GM18868 (cell line): Measurements from ENCODE around the gene LRRC37A.
A peak's percentile ranks its signal among the peaks of the same experiment; 100 is the strongest.
"Not testable (repeated sequence)": the region's sequence is repeated elsewhere in the genome, so short reads cannot be mapped to it uniquely, and the experiment has no call there.

Source experiments
- ATAC-seq: cut with Tn5 transposase; IDR thresholded peaks from one replicate; pipeline ENCODE4 v1.9.1; 2021; ENCODE audit warnings: mild to moderate bottlenecking, moderate library complexity; ENCODE audit not compliant: unreplicated experiment

LRRC37A gene

GRCh38 chr17:46286764-46287221 lies 8.1 kb upstream of the LRRC37A start:
- ATAC-seq = not testable (repeated sequence)

- not testable (repeated sequence) for ATAC-seq
These were observed 7.3 kb upstream of the LRRC37A start for GRCh38 chr17:46287587-46287986.

DNA sequence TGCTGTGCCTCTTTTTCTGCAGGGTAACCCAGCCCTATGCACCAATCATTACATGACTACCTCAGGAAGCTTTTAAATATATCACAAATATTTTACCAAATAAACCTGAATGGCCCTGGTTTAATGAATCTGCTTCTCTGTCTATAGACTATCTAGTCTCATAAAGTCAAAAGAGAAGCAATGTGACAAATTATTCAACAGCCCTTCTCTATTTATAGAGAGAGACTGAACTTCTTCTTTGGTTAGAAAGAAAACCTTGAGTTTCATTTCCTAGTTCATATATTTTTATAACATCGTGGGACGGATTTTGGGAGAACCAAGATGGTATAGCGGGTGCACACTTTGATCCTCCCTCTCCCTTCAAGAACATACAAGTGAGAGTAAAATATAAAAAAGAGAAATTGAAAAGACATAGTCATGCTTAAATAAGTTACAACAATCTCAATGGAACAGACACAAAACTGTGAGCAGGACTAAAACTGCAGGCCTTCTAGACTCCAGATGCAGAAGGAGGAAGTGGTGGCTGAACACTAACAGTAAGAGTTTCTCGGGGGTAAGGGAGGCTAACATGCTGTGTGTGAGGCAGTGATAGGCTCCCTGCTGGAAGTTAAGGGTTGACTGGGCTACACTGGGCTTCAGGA lies 3.9 kb upstream of the LRRC37A start:
- peak; percentile 92 for ATAC-seq

DNA sequence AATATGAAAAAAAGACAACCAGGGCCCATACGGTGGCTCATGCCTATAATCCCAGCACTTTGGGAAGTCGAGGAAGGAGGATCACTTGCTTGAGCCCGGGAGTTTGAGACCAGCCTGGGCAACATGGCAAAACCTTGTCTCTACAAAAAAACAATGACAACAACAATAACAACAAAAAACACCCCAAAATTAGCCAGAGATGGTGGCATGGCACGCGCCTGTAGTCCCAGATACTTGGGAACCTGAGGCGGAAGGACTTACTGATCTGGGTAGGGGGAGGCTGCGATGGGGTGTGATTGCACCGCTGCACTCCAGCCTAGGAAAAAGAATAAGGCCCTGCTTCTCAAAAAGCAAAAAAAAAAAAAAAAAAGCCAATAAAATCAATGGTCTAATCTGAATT lies 3.3 kb upstream of the LRRC37A start:
- not testable (repeated sequence) for ATAC-seq

DNA sequence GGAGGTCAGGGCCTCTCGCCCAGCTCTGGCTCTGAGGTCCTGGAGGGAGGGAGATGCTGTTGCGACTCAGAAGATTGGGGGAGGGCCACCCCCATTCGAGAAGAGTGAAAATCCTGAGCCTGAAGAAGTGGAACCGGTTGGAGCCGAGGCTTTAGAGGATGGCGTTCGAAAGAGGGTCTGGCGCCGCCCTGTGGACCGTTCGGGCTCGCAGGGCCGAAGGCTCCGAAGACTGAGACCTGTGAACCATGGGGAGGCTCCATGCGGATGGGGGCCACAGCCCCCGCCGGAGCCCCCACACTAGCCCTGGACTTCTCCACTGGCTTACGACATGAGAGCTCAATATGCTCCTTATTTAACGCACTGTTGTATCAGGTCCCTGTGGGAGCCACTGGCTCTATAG lies 46.3 kb downstream of the LRRC37A start:
- not testable (repeated sequence) for ATAC-seq

DNA sequence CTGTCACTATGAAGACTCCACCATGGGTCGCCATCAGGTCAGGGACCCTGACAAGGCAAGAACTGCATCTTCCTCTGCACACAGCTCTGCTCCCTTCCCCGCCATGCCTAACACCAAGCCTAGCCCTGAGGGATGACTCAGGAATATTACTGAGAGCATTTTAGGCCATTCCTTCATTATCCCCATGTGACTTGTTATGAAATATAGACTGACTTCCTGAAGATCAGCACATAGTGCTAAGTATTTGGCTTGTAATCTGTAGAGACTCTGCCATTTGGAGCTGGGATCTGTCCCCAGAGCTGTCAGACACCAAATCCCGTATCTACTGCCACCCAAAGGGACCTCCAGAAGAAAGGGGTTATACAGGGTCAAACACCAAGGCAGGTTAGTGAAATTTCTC lies 47.2 kb downstream of the LRRC37A start:
- ATAC-seq = not testable (repeated sequence)

DNA sequence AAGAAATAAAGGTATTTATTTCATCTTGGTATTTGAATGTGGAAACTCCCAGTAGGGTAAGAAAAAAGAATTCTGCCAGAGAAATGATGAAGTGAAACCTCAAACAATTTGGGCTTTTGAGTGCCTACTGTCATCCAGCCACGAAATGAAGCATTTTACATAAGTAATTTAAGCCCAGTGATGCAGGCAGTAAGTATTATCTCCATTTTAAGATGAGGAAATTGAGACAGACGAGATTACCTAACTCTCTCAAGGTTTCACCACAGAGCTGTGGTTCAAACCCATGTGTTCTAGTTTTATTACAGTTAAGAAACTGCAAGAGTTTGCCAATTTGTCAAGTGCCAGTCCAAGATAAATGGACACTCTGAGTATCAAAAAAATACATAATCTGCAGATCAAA lies 53.4 kb downstream of the LRRC37A start:
- ATAC-seq = peak; percentile 76

- ATAC-seq = not testable (repeated sequence)
These were observed 54.1 kb downstream of the LRRC37A start for GRCh38 chr17:46349060-46349459.

DNA sequence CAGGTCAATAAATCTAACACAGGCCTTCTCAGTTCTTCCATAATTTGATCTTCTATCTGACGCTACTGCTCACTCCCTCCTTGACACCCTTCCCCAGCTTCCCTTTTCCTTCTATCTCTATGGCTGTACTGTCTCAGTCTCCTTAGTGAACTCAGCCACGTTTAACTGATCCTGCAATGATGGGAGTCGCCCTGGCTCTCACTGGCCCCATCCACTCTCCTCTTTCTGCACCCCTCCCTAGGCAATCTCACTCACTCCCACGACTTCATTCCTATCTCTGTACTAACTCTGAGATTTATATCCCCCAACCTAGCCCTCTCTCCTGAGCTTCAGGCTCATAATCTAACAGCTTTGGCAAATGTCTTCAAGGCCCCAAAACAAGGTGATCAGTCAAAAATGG lies 58.9 kb downstream of the LRRC37A start:
- not testable (repeated sequence) for ATAC-seq

DNA sequence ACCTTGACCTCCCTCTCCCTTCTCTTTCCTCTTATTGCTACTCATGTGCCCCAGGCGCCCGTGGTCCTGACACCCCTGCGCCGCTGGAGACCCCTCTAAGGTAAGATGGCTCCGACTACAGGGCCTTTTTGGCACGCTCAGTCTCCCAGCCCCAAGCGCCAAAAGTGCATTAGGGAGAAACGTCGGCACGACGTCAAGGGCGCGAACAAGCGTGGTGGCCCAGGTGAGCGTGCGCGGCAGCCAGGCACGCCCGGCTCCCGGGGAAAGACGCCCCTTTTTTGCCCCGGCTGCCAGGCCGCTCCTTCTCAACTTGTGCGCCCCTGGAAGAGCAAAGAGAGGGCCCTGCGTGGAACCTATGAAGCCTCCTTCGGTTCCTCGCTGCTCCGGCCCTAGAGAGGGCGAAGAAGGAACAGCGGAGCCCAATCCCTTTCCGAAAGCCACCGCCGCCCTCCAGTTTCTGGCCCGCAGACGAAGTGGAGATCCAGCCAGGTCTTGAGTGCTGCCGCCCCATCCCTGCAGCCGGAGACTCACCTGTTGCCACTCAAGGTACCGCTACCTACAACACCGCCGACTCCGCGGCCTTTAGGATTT lies 66.3 kb downstream of the LRRC37A start:
- ATAC-seq = peak; percentile 62

DNA sequence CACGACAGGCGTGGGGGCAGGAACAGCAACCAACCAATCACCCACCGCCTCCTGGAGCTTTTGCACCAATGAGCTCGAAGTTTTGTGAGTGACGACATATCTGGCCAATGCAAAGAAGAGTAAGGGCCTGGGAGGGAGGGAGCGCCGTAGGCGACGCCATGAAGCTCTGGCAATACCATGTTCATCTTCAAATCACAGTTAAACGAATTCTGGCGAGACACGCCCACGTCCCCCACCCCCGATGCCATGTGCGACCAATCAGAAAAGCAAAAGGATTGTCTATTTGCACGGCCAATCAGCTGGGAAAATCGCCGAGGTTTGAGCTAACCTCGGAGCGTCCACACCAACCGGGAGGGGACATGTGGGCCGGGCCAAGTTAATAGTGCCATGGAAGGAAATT lies 66.8 kb downstream of the LRRC37A start, which contains the start of gene ARL17B:
Gene ARL17B, minus strand, starts transcription at position 12 of the 400 bp plus-strand sequence. CDS start 3,369 bp downstream, outside the sequence.
- peak; percentile 88 for ATAC-seq

- ATAC-seq = not testable (repeated sequence)
These were observed 72.6 kb downstream of the LRRC37A start for GRCh38 chr17:46367520-46367919.

- ATAC-seq = peak; percentile 80
These were observed 77.6 kb downstream of the LRRC37A start for GRCh38 chr17:46372236-46373229.

GRCh38 chr17:46373418-46373817 lies 78.5 kb downstream of the LRRC37A start:
- not testable (repeated sequence) for ATAC-seq

DNA sequence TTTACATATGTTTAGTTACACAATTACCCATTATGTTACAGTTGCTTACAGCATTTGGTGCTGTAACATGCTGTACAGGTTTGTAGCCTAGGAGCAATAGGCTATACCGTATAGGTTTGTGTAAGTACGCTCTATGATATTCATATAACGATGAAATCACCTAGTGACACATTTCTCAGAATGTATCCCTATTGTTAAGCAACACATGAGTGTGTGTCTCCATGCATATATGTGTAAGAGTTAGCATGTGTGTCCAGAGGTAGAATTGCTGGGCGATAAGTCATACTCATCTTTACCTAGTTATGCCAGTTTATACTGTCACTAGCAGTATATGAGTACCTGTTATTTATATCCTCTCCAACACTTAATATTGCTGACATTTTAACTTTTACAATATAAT lies 88.2 kb downstream of the LRRC37A start:
- ATAC-seq = not testable (repeated sequence)

DNA sequence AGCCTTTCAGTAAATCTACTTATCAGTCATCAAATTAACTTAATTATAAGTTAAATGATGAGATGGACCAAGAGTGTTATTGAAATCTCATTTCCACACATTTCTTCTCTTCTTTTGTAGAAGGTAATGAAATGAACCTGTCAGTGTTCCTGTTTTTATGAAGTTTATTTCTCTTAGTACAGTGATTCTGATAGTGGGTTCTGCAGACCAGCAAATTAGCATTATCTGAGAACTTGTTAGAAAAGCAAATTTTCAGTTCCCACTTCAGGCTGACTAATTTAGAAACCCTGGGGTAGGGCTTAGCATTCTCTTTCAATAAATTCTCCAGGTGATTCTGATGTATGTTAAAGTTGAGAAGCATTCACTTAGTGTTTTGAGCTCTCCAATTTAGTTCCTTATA lies 90.6 kb downstream of the LRRC37A start:
- ATAC-seq = not testable (repeated sequence)
